H9 (cell line): ENCODE measurements around the gene NUDCD2. TPM values are rescaled to one million over a fixed set of nuclear protein-coding genes. Genes with fewer than 3 reads are reported as not detected.

Experiments used
- DNase-seq: peaks from one replicate; pipeline ENCODE4 v3.0.0-alpha.2; 2017
- H2AFZ ChIP-seq: one replicate; pipeline ENCODE4 v1.6.1; 2013; ENCODE audit warnings: mild to moderate bottlenecking, low read length, control low read depth, moderate library complexity
- H2AK5ac ChIP-seq: 2 replicates; pipeline ENCODE4 v1.6.1; 2013; ENCODE audit warnings: low read length, control low read depth, mixed read lengths; ENCODE audit not compliant: insufficient read length
- H2BK120ac ChIP-seq: one replicate; pipeline ENCODE4 v1.6.1; 2013; ENCODE audit warnings: low read depth, mild to moderate bottlenecking, low read length, control low read depth, inconsistent platforms; ENCODE audit not compliant: poor library complexity, severe bottlenecking
- H2BK12ac ChIP-seq: 2 replicates; pipeline ENCODE4 v1.6.1; 2013; ENCODE audit warnings: low read length, control low read depth, mixed read lengths, low read depth; ENCODE audit not compliant: insufficient read length
- H2BK15ac ChIP-seq: 2 replicates; pipeline ENCODE4 v1.6.1; 2013; ENCODE audit warnings: low read depth, low read length, control low read depth
- H2BK20ac ChIP-seq: one replicate; pipeline ENCODE4 v1.6.1; 2013; ENCODE audit warnings: low read depth, mild to moderate bottlenecking, low read length, control low read depth, inconsistent platforms; ENCODE audit not compliant: poor library complexity, severe bottlenecking
- H2BK5ac ChIP-seq: 2 replicates; pipeline ENCODE4 v1.6.1; 2013; ENCODE audit warnings: low read length, control low read depth, mixed read lengths; ENCODE audit not compliant: insufficient read length
- H3K14ac ChIP-seq: 2 replicates; pipeline ENCODE4 v1.6.1; 2013; ENCODE audit warnings: low read length, control low read depth; ENCODE audit not compliant: insufficient read depth
- H3K18ac ChIP-seq: 2 replicates; pipeline ENCODE4 v1.6.1; 2013; ENCODE audit warnings: low read depth, mild to moderate bottlenecking, mixed read lengths, low read length, control low read depth; ENCODE audit not compliant: insufficient read length
- H3K23ac ChIP-seq: 2 replicates; pipeline ENCODE4 v1.6.1; 2013; ENCODE audit warnings: low read length, control low read depth, mixed read lengths, low read depth; ENCODE audit not compliant: insufficient read length
- H3K23me2 ChIP-seq: 2 replicates; pipeline ENCODE4 v1.6.1; 2013; ENCODE audit warnings: low read depth, mild to moderate bottlenecking, mixed read lengths, low read length, control low read depth; ENCODE audit not compliant: insufficient read length, poor library complexity, severe bottlenecking
- H3K27ac ChIP-seq: 2 replicates; pipeline ENCODE4 v1.5.1; 2013; ENCODE audit warnings: low read length, control low read depth, mixed read lengths, low read depth; ENCODE audit not compliant: insufficient read length
- H3K27me3 ChIP-seq: 2 replicates; pipeline ENCODE4 v1.6.1; 2013; ENCODE audit warnings: low read length, control low read depth, inconsistent platforms; ENCODE audit not compliant: insufficient read depth
- H3K4ac ChIP-seq: 2 replicates; pipeline ENCODE4 v1.6.1; 2013; ENCODE audit warnings: low read depth, mild to moderate bottlenecking, control low read depth, inconsistent platforms, low read length, moderate library complexity
- H3K4me1 ChIP-seq: 2 replicates; pipeline ENCODE4 v1.6.1; 2013; ENCODE audit warnings: low read length, control low read depth, inconsistent platforms; ENCODE audit not compliant: insufficient read depth
- H3K4me2 ChIP-seq: 2 replicates; pipeline ENCODE4 v1.6.1; 2013; ENCODE audit warnings: low read length, control low read depth, mixed read lengths; ENCODE audit not compliant: insufficient read length, insufficient read depth
- H3K56ac ChIP-seq: 2 replicates; pipeline ENCODE4 v1.6.1; 2013; ENCODE audit warnings: low read depth, mild to moderate bottlenecking, mixed read lengths, low read length, control low read depth; ENCODE audit not compliant: insufficient read length
- H3K79me1 ChIP-seq: 2 replicates; pipeline ENCODE4 v1.6.1; 2013; ENCODE audit warnings: low read depth, mild to moderate bottlenecking, moderate library complexity, low read length, control low read depth, inconsistent platforms; ENCODE audit not compliant: insufficient read depth, poor library complexity, severe bottlenecking
- H3K79me2 ChIP-seq: 2 replicates; pipeline ENCODE4 v1.6.1; 2013; ENCODE audit warnings: low read length, control low read depth, inconsistent platforms; ENCODE audit not compliant: insufficient read depth
- H3K9ac ChIP-seq: 2 replicates; pipeline ENCODE4 v1.6.1; 2013; ENCODE audit warnings: low read length, control low read depth, mixed read lengths; ENCODE audit not compliant: insufficient read length; ENCODE audit errors: extremely low read depth
- H3K9me3 ChIP-seq: one replicate; pipeline ENCODE4 v1.6.1; 2013; ENCODE audit warnings: low read depth, low read length, inconsistent platforms; ENCODE audit not compliant: control insufficient read depth
- H3T11ph ChIP-seq: one replicate; pipeline ENCODE4 v1.6.1; 2013; ENCODE audit warnings: mild to moderate bottlenecking, low read length, control low read depth, inconsistent platforms
- H4K20me1 ChIP-seq: one replicate; pipeline ENCODE4 v1.6.1; 2013; ENCODE audit not compliant: control insufficient read depth, insufficient read length, insufficient read depth
- H4K5ac ChIP-seq: 2 replicates; pipeline ENCODE4 v1.6.1; 2013; ENCODE audit warnings: low read depth, mild to moderate bottlenecking, mixed read lengths, low read length, control low read depth; ENCODE audit not compliant: insufficient read length
- H4K8ac ChIP-seq: replicated peaks from 2 replicates; pipeline ENCODE4 v1.6.1; 2013; ENCODE audit warnings: low read length, control low read depth, mixed read lengths, low read depth; ENCODE audit not compliant: insufficient read length
- H4K91ac ChIP-seq: 2 replicates; pipeline ENCODE4 v1.6.1; 2013; ENCODE audit warnings: low read depth, mild to moderate bottlenecking, moderate library complexity, mixed read lengths, low read length, control low read depth; ENCODE audit not compliant: insufficient read length
- H3K27ac Mint-ChIP-seq, 3 experiments: 2 replicates in 2 of 3; 3 replicates in 1 of 3; pipeline ENCODE4 v1.8.0; 2020 to 2021; ENCODE audit warnings: mixed read lengths in 3 of 3, mild to moderate bottlenecking in 1 of 3, moderate library complexity in 1 of 3
- H3K27me3 Mint-ChIP-seq: 2 replicates; pipeline ENCODE4 v1.8.0; 2021; ENCODE audit warnings: low read depth, mild to moderate bottlenecking, moderate library complexity, mixed read lengths
- H3K36me3 Mint-ChIP-seq, 3 experiments: 2 replicates in 2 of 3; 3 replicates in 1 of 3; pipeline ENCODE4 v1.8.0; 2020 to 2021; ENCODE audit warnings: low read depth in 3 of 3, mixed read lengths in 3 of 3; ENCODE audit not compliant: insufficient read depth in 1 of 3
- H3K4me1 Mint-ChIP-seq, 2 experiments: 2 replicates each; pipeline ENCODE4 v1.8.0; 2020; ENCODE audit warnings: mixed read lengths in 2 of 2
- H3K4me3 Mint-ChIP-seq, 2 experiments: 2 replicates in 1 of 2; 3 replicates in 1 of 2; pipeline ENCODE4 v1.8.0; 2020 to 2021; ENCODE audit warnings: mild to moderate bottlenecking in 2 of 2, mixed read lengths in 2 of 2, moderate library complexity in 1 of 2
- H3K9me3 Mint-ChIP-seq, 2 experiments: 2 replicates in 1 of 2; 3 replicates in 1 of 2; pipeline ENCODE4 v1.8.0; 2020; ENCODE audit warnings: mild to moderate bottlenecking in 2 of 2, mixed read lengths in 2 of 2, moderate library complexity in 1 of 2
- total RNA-seq: library from RNA; stranded (reverse); gene quantifications from 2 replicates; pipeline ENCODE4 v1.2.1, GENCODE V29; 2021
- TF ChIP-seq, protein P1 (sequence below): fragments of 200-600 bp; sonication (generic); conservative IDR thresholded peaks from 3 replicates; pipeline ENCODE4 v1.8.0; 2021; ENCODE audit warnings: antibody characterized with exemption, mild to moderate bottlenecking

The NUDCD2 gene
- total RNA-seq, 1 experiment from 2014 or later: 42.2 TPM

DNA sequence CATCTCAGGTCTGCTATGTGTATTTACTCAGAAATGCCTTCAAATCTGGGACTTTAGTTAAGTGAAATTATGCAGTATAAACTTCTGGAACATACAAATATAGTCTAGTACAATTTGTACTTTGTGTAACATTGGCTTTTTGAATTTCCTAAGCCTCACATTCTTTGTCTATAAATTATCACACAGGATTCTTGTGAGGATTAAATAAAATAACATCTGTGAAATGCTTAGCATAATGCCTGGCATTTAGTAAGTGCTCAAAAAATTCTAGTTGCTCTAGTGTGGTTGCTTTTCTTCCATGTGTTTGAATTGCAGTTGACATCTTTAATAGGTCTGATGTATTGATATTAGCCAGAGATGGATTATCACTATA lies 3.1 kb upstream of the NUDCD2 start:
- Histone ChIP-seq H2BK12ac (no peak overlapping the region), H4K20me1 (no peaks in the 10 kb centered on the region), H3K56ac (no peak overlapping the region), H3K9ac (no peak overlapping the region), H3K23ac (no peak overlapping the region), H3K27ac (no peak overlapping the region), H3K9me3 (no peaks in the 10 kb centered on the region), H3K18ac (no peak overlapping the region), H2BK20ac (no peak overlapping the region), H3K14ac (no peak overlapping the region), H2AK5ac (no peak overlapping the region), H3K4me2 (no peak overlapping the region), H2AFZ (no peak overlapping the region), H3K4ac (no peak overlapping the region), H3K79me1 (peaks cover 9% of the 10 kb centered on the region), H2BK5ac (no peak overlapping the region), H4K5ac (no peak overlapping the region), H3K27me3 (no peaks in the 10 kb centered on the region; the same call in 1 of the 2 replicates), H4K91ac (no peak overlapping the region), H2BK120ac (no peak overlapping the region), H3K79me2 (no peaks in the 10 kb centered on the region; the same call in 1 of the 2 replicates), H3K23me2 (peaks cover 4% of the 10 kb centered on the region), H4K8ac (no peak overlapping the region), H3T11ph (no peak overlapping the region), H2BK15ac (no peak overlapping the region), H3K4me1 (no peaks in the 10 kb centered on the region)
- H3K4me1 Mint-ChIP-seq: peaks cover 6 to 12% of the 10 kb centered on the region in 2 experiments
- H3K9me3 Mint-ChIP-seq: no peaks in the 10 kb centered on the region
- no peak for DNase-seq
- peaks cover 19 to 33% (median 28%) of the 10 kb centered on the region in 3 experiments for H3K36me3 Mint-ChIP-seq
- H3K27ac Mint-ChIP-seq: no peak overlapping the region
- TF ChIP-seq, protein P1, sequence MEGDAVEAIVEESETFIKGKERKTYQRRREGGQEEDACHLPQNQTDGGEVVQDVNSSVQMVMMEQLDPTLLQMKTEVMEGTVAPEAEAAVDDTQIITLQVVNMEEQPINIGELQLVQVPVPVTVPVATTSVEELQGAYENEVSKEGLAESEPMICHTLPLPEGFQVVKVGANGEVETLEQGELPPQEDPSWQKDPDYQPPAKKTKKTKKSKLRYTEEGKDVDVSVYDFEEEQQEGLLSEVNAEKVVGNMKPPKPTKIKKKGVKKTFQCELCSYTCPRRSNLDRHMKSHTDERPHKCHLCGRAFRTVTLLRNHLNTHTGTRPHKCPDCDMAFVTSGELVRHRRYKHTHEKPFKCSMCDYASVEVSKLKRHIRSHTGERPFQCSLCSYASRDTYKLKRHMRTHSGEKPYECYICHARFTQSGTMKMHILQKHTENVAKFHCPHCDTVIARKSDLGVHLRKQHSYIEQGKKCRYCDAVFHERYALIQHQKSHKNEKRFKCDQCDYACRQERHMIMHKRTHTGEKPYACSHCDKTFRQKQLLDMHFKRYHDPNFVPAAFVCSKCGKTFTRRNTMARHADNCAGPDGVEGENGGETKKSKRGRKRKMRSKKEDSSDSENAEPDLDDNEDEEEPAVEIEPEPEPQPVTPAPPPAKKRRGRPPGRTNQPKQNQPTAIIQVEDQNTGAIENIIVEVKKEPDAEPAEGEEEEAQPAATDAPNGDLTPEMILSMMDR: no peak
- peaks cover 3% of the 10 kb centered on the region; the same call in 1 of the 2 replicates for H3K27me3 Mint-ChIP-seq
- no peak overlapping the region for H3K4me3 Mint-ChIP-seq
